ENCODE results near the gene ANO9. TPM values are rescaled to one million over a fixed set of nuclear protein-coding genes. Genes with fewer than 3 reads are reported as not detected.

The ANO9 gene
- total RNA-seq, 1 experiment from 2014 or later: not detected

- Histone ChIP-seq H3K4me1 (ENCODE audit: insufficient read depth, low read length, poor library complexity, severe bottlenecking) (no peaks in the 10 kb centered on the region), H3K4me3 (ENCODE audit: low read depth, low read length, poor library complexity, severe bottlenecking) (no peak overlapping the region), H3K27me3 (replicated peaks; ENCODE audit: insufficient read depth, low read depth, low read length, poor library complexity) (peaks cover 42% of the 10 kb centered on the region), H3K9me3 (ENCODE audit: low read depth, low read length, poor library complexity, severe bottlenecking) (no peaks in the 10 kb centered on the region), H3K27ac (ENCODE audit: low read depth, low read length, poor library complexity, severe bottlenecking) (no peak overlapping the region), H3K36me3 (ENCODE audit: insufficient read depth, low read length, poor library complexity, severe bottlenecking) (no peaks in the 10 kb centered on the region)
- intact Hi-C loops (cut with micrococcal nuclease; ENCODE audit: unreplicated experiment): no loop called here
- POLR2A ChIA-PET (ENCODE audit: low non-redundant PET): no interaction called here
- DNase-seq (ENCODE audit: low spot score): no peak
- TF ChIP-seq CTCF (conservative IDR thresholded peaks at IDR 0.05; ENCODE audit: low read depth, low read length) (no peak), EZH2 (IDR thresholded peaks at IDR 0.05; ENCODE audit: borderline replicate concordance, low read depth, low read length, poor library complexity, severe bottlenecking) (no peak)
- no TSS peak for BruUV-seq (replicated peaks)
- CTCF ChIA-PET: no interaction called here
These were observed 20.9 kb downstream of the ANO9 start for GRCh38 chr11:420911-421321.

- no peak for DNase-seq (ENCODE audit: low spot score)
- POLR2A ChIA-PET (ENCODE audit: low non-redundant PET): no interaction called here
These were observed 21.5 kb downstream of the ANO9 start for GRCh38 chr11:420054-420910.

GRCh38 chr11:419248-420005 is 22.4 kb downstream of the ANO9 start:
- CTCF ChIA-PET: no interaction called here

More at GRCh38 chr11:420054-420910, 21.5 kb downstream of the ANO9 start:
- no peak overlapping the region for H3K4me3 ChIP-seq (ENCODE audit: low read depth, low read length, poor library complexity, severe bottlenecking)
- CTCF ChIA-PET: no interaction called here
- no peak overlapping the region for H3K27ac ChIP-seq (ENCODE audit: low read depth, low read length, poor library complexity, severe bottlenecking)
- no peaks in the 10 kb centered on the region for H3K9me3 ChIP-seq (ENCODE audit: low read depth, low read length, poor library complexity, severe bottlenecking)
- H3K4me1 ChIP-seq (ENCODE audit: insufficient read depth, low read length, poor library complexity, severe bottlenecking): no peaks in the 10 kb centered on the region
- no TSS peak for BruUV-seq (replicated peaks)
- no peaks in the 10 kb centered on the region for H3K36me3 ChIP-seq (ENCODE audit: insufficient read depth, low read length, poor library complexity, severe bottlenecking)
- peaks cover 46% of the 10 kb centered on the region for H3K27me3 ChIP-seq (replicated peaks; ENCODE audit: insufficient read depth, low read depth, low read length, poor library complexity)
- intact Hi-C loops (cut with micrococcal nuclease; ENCODE audit: unreplicated experiment): no loop called here
- TF ChIP-seq CTCF (conservative IDR thresholded peaks at IDR 0.05; ENCODE audit: low read depth, low read length) (no peak), EZH2 (IDR thresholded peaks at IDR 0.05; ENCODE audit: borderline replicate concordance, low read depth, low read length, poor library complexity, severe bottlenecking) (no peak)

More at GRCh38 chr11:419248-420005, 22.4 kb downstream of the ANO9 start:
- DNase-seq (ENCODE audit: low spot score): no peak
- H3K9me3 ChIP-seq (ENCODE audit: low read depth, low read length, poor library complexity, severe bottlenecking): no peaks in the 10 kb centered on the region
- no peaks in the 10 kb centered on the region for H3K4me1 ChIP-seq (ENCODE audit: insufficient read depth, low read length, poor library complexity, severe bottlenecking)
- H3K27me3 ChIP-seq (replicated peaks; ENCODE audit: insufficient read depth, low read depth, low read length, poor library complexity): peaks cover 41% of the 10 kb centered on the region
- no peak for TF ChIP-seq CTCF (conservative IDR thresholded peaks at IDR 0.05; ENCODE audit: low read depth, low read length)
- no peak for TF ChIP-seq EZH2 (IDR thresholded peaks at IDR 0.05; ENCODE audit: borderline replicate concordance, low read depth, low read length, poor library complexity, severe bottlenecking)
- intact Hi-C loops (cut with micrococcal nuclease; ENCODE audit: unreplicated experiment): no loop called here
- no TSS peak for BruUV-seq (replicated peaks)
- H3K27ac ChIP-seq (ENCODE audit: low read depth, low read length, poor library complexity, severe bottlenecking): no peak overlapping the region
- no peak overlapping the region for H3K4me3 ChIP-seq (ENCODE audit: low read depth, low read length, poor library complexity, severe bottlenecking)
- no peaks in the 10 kb centered on the region for H3K36me3 ChIP-seq (ENCODE audit: insufficient read depth, low read length, poor library complexity, severe bottlenecking)
- POLR2A ChIA-PET (ENCODE audit: low non-redundant PET): no interaction called here
